ENCODE data around the gene KCTD6.

GRCh38 chr3:58508437-58508836 is 16.5 kb downstream of the KCTD6 start:
- no peak for TF ChIP-seq FOXP1 (CRISPR knock-in tag; IDR thresholded peaks at IDR 0.05; ENCODE audit: borderline replicate concordance)
- TF ChIP-seq E2F4 (CRISPR knock-in tag; IDR thresholded peaks at IDR 0.05; ENCODE audit: borderline replicate concordance, low read depth) = no peak
- TF ChIP-seq CREB1 (CRISPR knock-in tag; IDR thresholded peaks at IDR 0.05) = no peak
- TF ChIP-seq CTCF (IDR thresholded peaks at IDR 0.05) = no peak
- no peak for TF ChIP-seq TEAD4 (CRISPR knock-in tag; IDR thresholded peaks at IDR 0.05)
- TF ChIP-seq ATF1 (CRISPR knock-in tag; IDR thresholded peaks at IDR 0.05) = no peak
- no peak for TF ChIP-seq IRF1 (CRISPR knock-in tag; IDR thresholded peaks at IDR 0.05)
- TF ChIP-seq HMGXB4 (CRISPR knock-in tag; IDR thresholded peaks at IDR 0.05) = no peak
- no peak for TF ChIP-seq ZNF121 (CRISPR knock-in tag; IDR thresholded peaks at IDR 0.05)
- no peak for TF ChIP-seq KAT7 (CRISPR knock-in tag; IDR thresholded peaks at IDR 0.05; ENCODE audit: borderline replicate concordance)
- no peak for TF ChIP-seq ELF4 (CRISPR knock-in tag; IDR thresholded peaks at IDR 0.05; ENCODE audit: low read depth)
- no peak for TF ChIP-seq IRF2 (CRISPR knock-in tag; IDR thresholded peaks at IDR 0.05; ENCODE audit: borderline replicate concordance, low read depth)
- no peak for TF ChIP-seq CREM (CRISPR knock-in tag; IDR thresholded peaks at IDR 0.05)
- TF ChIP-seq ATF2 (CRISPR knock-in tag; IDR thresholded peaks at IDR 0.05; ENCODE audit: borderline replicate concordance, low read depth) = no peak
